A549 (cell line): Measurements from ENCODE around the gene DNMT3B. TPM values are rescaled to one million over a fixed set of nuclear protein-coding genes. Genes with fewer than 3 reads are reported as not detected.
A peak's percentile ranks its signal among the peaks of the same experiment; 100 is the strongest.

Experiments
- ATAC-seq, 2 experiments: fragments of 200-7000 bp in 1 of 2; fragments of >200 bp in 1 of 2; cut with Nextera tagmentation in 1 of 2; cut with Tn5 transposase in 1 of 2; 3 replicates each; pipeline versions ENCODE4 v1.8.0 to v1.9.1; 2018 to 2020; ENCODE audit warnings: mild to moderate bottlenecking in 1 of 2, moderate library complexity in 1 of 2
- CTCF ChIA-PET: fragments of 300-600 bp; sonication (Branson Sonifier 250); formaldehyde crosslinking; extraction: SDS; loops from one replicate; lab custom pipeline; 2021; ENCODE audit warnings: antibody characterized with exemption, inconsistent platforms; lab: Yijun Ruan, JAX
- POLR2A ChIA-PET: fragments of 350-600 bp; formaldehyde crosslinking; extraction: SDS; loops from one replicate; lab custom pipeline; 2021; ENCODE audit warnings: antibody characterized with exemption, inconsistent platforms; lab: Yijun Ruan, JAX
- DNase-seq, 2 experiments: peaks; one replicate each; pipeline versions ENCODE4 v3.0.0 to v3.0.0-alpha.2; 2011 to 2016; ENCODE audit warnings: low read depth in 1 of 2, low spot score in 1 of 2
- FAIRE-seq: peaks from 2 replicates; lab custom pipeline; 2011; peaks lifted over from hg19 to GRCh38; lab: Jason Lieb, UNC
- H3K27ac ChIP-seq, 2 experiments: fragments of >200 bp; sonication (Bioruptor Twin); formaldehyde crosslinking; 3 replicates each; pipeline ENCODE4 v1.5.1; 2016 to 2017
- H3K4me1 ChIP-seq: fragments of >200 bp; sonication (Bioruptor Twin); formaldehyde crosslinking; 3 replicates; pipeline ENCODE4 v1.6.1; 2016
- H3K4me2 ChIP-seq: fragments of >200 bp; sonication (Bioruptor Twin); formaldehyde crosslinking; 3 replicates; pipeline ENCODE4 v1.6.1; 2016
- H3K4me3 ChIP-seq: fragments of >200 bp; sonication (Bioruptor Twin); formaldehyde crosslinking; 3 replicates; pipeline ENCODE4 v1.5.1; 2016
- H3K9me3 ChIP-seq: fragments of >200 bp; sonication (Bioruptor Twin); formaldehyde crosslinking; 3 replicates; pipeline ENCODE4 v1.6.1; 2016
- ATOH8 ChIP-seq: fragments of 250-450 bp; sonication (Bioruptor Pico); IDR thresholded peaks from 2 replicates; pipeline ENCODE4 v1.5.0; 2020; ENCODE audit warnings: low read depth, mild to moderate bottlenecking, moderate library complexity
- CBX2 ChIP-seq: fragments of 200-600 bp; sonication (generic); IDR thresholded peaks from 2 replicates; pipeline ENCODE4 v1.6.1; 2016; ENCODE audit warnings: low read depth, mild to moderate bottlenecking, borderline replicate concordance
- CBX8 ChIP-seq: fragments of 200-600 bp; sonication (generic); IDR thresholded peaks from 2 replicates; pipeline ENCODE4 v1.6.1; 2016
- CEBPB ChIP-seq, 2 experiments: fragments of >200 bp in 1 of 2; sonication (Bioruptor Twin) in 1 of 2; formaldehyde crosslinking in 1 of 2; IDR thresholded peaks; 2 replicates each; pipeline ENCODE4 v1.6.1; 2012 to 2016
- E2F6 ChIP-seq: IDR thresholded peaks from 2 replicates; pipeline ENCODE4 v1.6.1; 2012; ENCODE audit warnings: low read depth, borderline replicate concordance
- EHF ChIP-seq: fragments of 250-450 bp; sonication (Bioruptor Pico); IDR thresholded peaks from 2 replicates; pipeline ENCODE4 v1.5.0; 2020; ENCODE audit warnings: mild to moderate bottlenecking
- EHMT2 ChIP-seq: fragments of 200-600 bp; sonication (generic); IDR thresholded peaks from 2 replicates; pipeline ENCODE4 v1.6.1; 2016; ENCODE audit warnings: antibody characterized with exemption, low read depth, mild to moderate bottlenecking, moderate library complexity
- ELK1 ChIP-seq: fragments of 150-350 bp; IDR thresholded peaks from 2 replicates; pipeline ENCODE4 v1.6.1; 2014; ENCODE audit warnings: low read depth, mild to moderate bottlenecking, low read length
- FOSB ChIP-seq: fragments of 250-450 bp; sonication (Bioruptor Pico); IDR thresholded peaks from 2 replicates; pipeline ENCODE4 v1.5.0; 2020; ENCODE audit warnings: mild to moderate bottlenecking, moderate library complexity
- FOXS1 ChIP-seq: fragments of 250-450 bp; sonication (Bioruptor Pico); IDR thresholded peaks from 2 replicates; pipeline ENCODE4 v1.5.0; 2020; ENCODE audit warnings: mild to moderate bottlenecking, moderate library complexity
- HDAC2 ChIP-seq: fragments of 200-600 bp; sonication (generic); IDR thresholded peaks from 2 replicates; pipeline ENCODE4 v1.6.1; 2016
- HEYL ChIP-seq: fragments of 250-450 bp; sonication (Bioruptor Pico); IDR thresholded peaks from 2 replicates; pipeline ENCODE4 v1.8.0; 2021; ENCODE audit warnings: mild to moderate bottlenecking, moderate library complexity
- HMGXB4 ChIP-seq: fragments of 250-450 bp; sonication (Bioruptor Pico); IDR thresholded peaks from 2 replicates; pipeline ENCODE4 v1.5.0; 2021; ENCODE audit warnings: mild to moderate bottlenecking, moderate library complexity, borderline replicate concordance
- HOXB13 ChIP-seq: fragments of 250-450 bp; sonication (Bioruptor Pico); IDR thresholded peaks from 2 replicates; pipeline ENCODE4 v1.5.0; 2020; ENCODE audit warnings: low read depth, mild to moderate bottlenecking, moderate library complexity
- HOXB5 ChIP-seq: fragments of 250-450 bp; sonication (Bioruptor Pico); IDR thresholded peaks from 2 replicates; pipeline ENCODE4 v1.5.0; 2020; ENCODE audit warnings: mild to moderate bottlenecking, moderate library complexity
- JUN ChIP-seq, 2 experiments: fragments of >200 bp; sonication (Bioruptor Twin); formaldehyde crosslinking; IDR thresholded peaks; 2 replicates in 1 of 2; 3 replicates in 1 of 2; pipeline ENCODE4 v1.6.1; 2016 to 2017
- POLR2A ChIP-seq: IDR thresholded peaks from 2 replicates; pipeline ENCODE4 v1.6.1; 2012; ENCODE audit warnings: mild to moderate bottlenecking, low read length
- POLR2AphosphoS2 ChIP-seq: conservative IDR thresholded peaks from 2 replicates; pipeline ENCODE4 v1.6.1; 2012; ENCODE audit warnings: low read length, improper control_type of control experiment, inconsistent platforms
- RCOR1 ChIP-seq: fragments of 150-350 bp; IDR thresholded peaks from 2 replicates; pipeline ENCODE4 v1.6.1; 2014; ENCODE audit warnings: antibody characterized with exemption, low read length, low read depth
- TFCP2L1 ChIP-seq: fragments of 250-450 bp; sonication (Bioruptor Pico); IDR thresholded peaks from 2 replicates; pipeline ENCODE4 v1.5.0; 2021; ENCODE audit warnings: mild to moderate bottlenecking
- USF2 ChIP-seq: fragments of 450-650 bp; IDR thresholded peaks from 2 replicates; pipeline ENCODE4 v1.6.1; 2014; ENCODE audit warnings: antibody characterized with exemption
- ZNF302 ChIP-seq: fragments of 250-450 bp; sonication (Bioruptor Pico); IDR thresholded peaks from 2 replicates; pipeline ENCODE4 v1.9.0; 2021; ENCODE audit warnings: inconsistent platforms, mild to moderate bottlenecking, moderate library complexity
- WGBS: methylation state at CpG from one replicate; pipeline ENCODE4 v1.1.6; 2017; ENCODE audit errors: missing lambda C conversion rate; 5-methylcytosine and 5-hydroxymethylcytosine counted together
- polyA plus RNA-seq, 4 experiments: library from polyadenylated mRNA; depleted of rRNA in 3 of 4; stranded (reverse); fragments of >200 nt; fragmentation: RNase III in 1 of 4; extraction: RNeasy Plus Mini Kit Qiagen cat#74134 plus additional on column Dnase treatment in 1 of 4; gene quantifications; 2 replicates in 3 of 4; 3 replicates in 1 of 4; pipeline ENCODE4 v1.2.3, GENCODE V29; 2011 to 2017

The DNMT3B gene
- polyA plus RNA-seq, 2 of the 4 experiments (the other 2 are of a cell fraction): 5.2 to 11.3 TPM

GRCh38 chr20:32823078-32823477 lies 60.9 kb downstream of the DNMT3B start:
- Histone ChIP-seq H3K4me2 (peak overlapping the region; percentile 87), H3K27ac (0 out of 6 replicates have a peak overlapping the region, but pooled peaks of 1 of the 2 experiments have one; percentile 5), H3K4me3 (no peak overlapping the region), H3K4me1 (peaks cover 40% of the 10 kb centered on the region), H3K9me3 (no peaks in the 10 kb centered on the region)
- DNase-seq (peak in 1 of 2 experiments; percentile 29), FAIRE-seq (no peak), ATAC-seq (peak; percentile 6 to 22; a peak in 1 of 6 replicates)
- TF ChIP-seq HDAC2 (no peak), FOXS1 (CRISPR knock-in tag) (no peak), POLR2A (no peak), JUN (IDR thresholded peaks at IDR 0.05) (no peak), CBX8 (no peak), ELK1 (no peak), POLR2AphosphoS2 (no peak), HOXB13 (CRISPR knock-in tag) (no peak), ZNF302 (CRISPR knock-in tag) (no peak), RCOR1 (no peak), HEYL (CRISPR knock-in tag) (no peak), EHF (CRISPR knock-in tag) (no peak), FOSB (CRISPR knock-in tag) (no peak), USF2 (no peak), E2F6 (no peak), HMGXB4 (CRISPR knock-in tag) (no peak)
- 94% methylated on average over 3 of the region's 3 CpGs for WGBS
- POLR2A ChIA-PET: no interaction called here
- CTCF ChIA-PET: interaction anchor here (0.9 to 1.2 kb wide), 2 partner anchors 44 to 66 kb away, joined by 3 to 5 read pairs; no protein-coding TSS in a partner anchor

GRCh38 chr20:32823737-32824588 lies 61.8 kb downstream of the DNMT3B start:
- Histone ChIP-seq H3K4me3 (no peak overlapping the region), H3K9me3 (no peaks in the 10 kb centered on the region), H3K4me1 (peaks cover 44% of the 10 kb centered on the region), H3K4me2 (peak overlapping the region; percentile 87; the same call in 2 of the 3 replicates), H3K27ac (no peak overlapping the region)
- CTCF ChIA-PET: interaction anchor here (0.5 to 0.9 kb wide), 3 partner anchors 65 to 151 kb away, joined by 3 to 5 read pairs (median 3); no protein-coding TSS in a partner anchor
- 82% methylated on average over 7 of the region's 7 CpGs for WGBS
- TF ChIP-seq POLR2A (no peak), CEBPB (IDR thresholded peaks at IDR 0.05) (no peak), TFCP2L1 (CRISPR knock-in tag) (no peak), HMGXB4 (CRISPR knock-in tag) (no peak), HOXB13 (CRISPR knock-in tag) (no peak), HOXB5 (CRISPR knock-in tag) (no peak), CBX2 (no peak), FOXS1 (CRISPR knock-in tag) (no peak), USF2 (no peak), ATOH8 (CRISPR knock-in tag) (no peak), EHMT2 (no peak)
- POLR2A ChIA-PET: no interaction called here
- FAIRE-seq (no peak), DNase-seq (no peak), ATAC-seq (no peak)
